Activated CD4-positive, alpha-beta T cell treated with anti-CD3 and anti-CD28 coated beads, Interleukin-2, amount 50 U/mL, for 24 hours (primary cell): ENCODE data around the gene IZUMO4.

Source experiments
- DNase-seq, 2 donors: peaks; one replicate each; pipeline ENCODE4 v3.0.0-alpha.2; 2020; ENCODE audit warnings: low read depth in 1 of 2, low spot score in 1 of 2

The IZUMO4 gene

GRCh38 chr19:2103045-2103707, 6.5 kb downstream of the IZUMO4 start:
- no peak for DNase-seq

GRCh38 chr19:2108251-2109016, 11.7 kb downstream of the IZUMO4 start:
- DNase-seq, result no peak

GRCh38 chr19:2109046-2109864, 12.5 kb downstream of the IZUMO4 start:
- no peak for DNase-seq

GRCh38 chr19:2110822-2111221, 14.1 kb downstream of the IZUMO4 start:
- no peak for DNase-seq

- no peak for DNase-seq
Observed at GRCh38 chr19:2111425-2111824, 14.7 kb downstream of the IZUMO4 start.

- DNase-seq, result no peak
Observed at GRCh38 chr19:2111886-2112285, 15.2 kb downstream of the IZUMO4 start.

- DNase-seq, result no peak
Observed at GRCh38 chr19:2112516-2113320, 16.0 kb downstream of the IZUMO4 start.

- no peak for DNase-seq
Observed at GRCh38 chr19:2113439-2114211, 16.9 kb downstream of the IZUMO4 start.

GRCh38 chr19:2114218-2114617, 17.5 kb downstream of the IZUMO4 start:
- DNase-seq, result no peak

- no peak for DNase-seq
Observed at GRCh38 chr19:2114821-2115220, 18.1 kb downstream of the IZUMO4 start.

- no peak for DNase-seq
Observed at GRCh38 chr19:2115324-2115723, 18.6 kb downstream of the IZUMO4 start.

GRCh38 chr19:2115911-2116426, 19.3 kb downstream of the IZUMO4 start:
- DNase-seq, result no peak

GRCh38 chr19:2116507-2116906, 19.8 kb downstream of the IZUMO4 start:
- DNase-seq, result no peak

GRCh38 chr19:2117215-2117960, 20.7 kb downstream of the IZUMO4 start:
- DNase-seq, result no peak

- no peak for DNase-seq
Observed at GRCh38 chr19:2118438-2118837, 21.7 kb downstream of the IZUMO4 start.

GRCh38 chr19:2119921-2120785, 23.4 kb downstream of the IZUMO4 start:
- no peak for DNase-seq

- DNase-seq, result no peak
Observed at GRCh38 chr19:2120821-2121220, 24.1 kb downstream of the IZUMO4 start.

GRCh38 chr19:2121416-2122051, 24.8 kb downstream of the IZUMO4 start:
- no peak for DNase-seq
